Measurements from ENCODE around the gene SMAD3.

DNA sequence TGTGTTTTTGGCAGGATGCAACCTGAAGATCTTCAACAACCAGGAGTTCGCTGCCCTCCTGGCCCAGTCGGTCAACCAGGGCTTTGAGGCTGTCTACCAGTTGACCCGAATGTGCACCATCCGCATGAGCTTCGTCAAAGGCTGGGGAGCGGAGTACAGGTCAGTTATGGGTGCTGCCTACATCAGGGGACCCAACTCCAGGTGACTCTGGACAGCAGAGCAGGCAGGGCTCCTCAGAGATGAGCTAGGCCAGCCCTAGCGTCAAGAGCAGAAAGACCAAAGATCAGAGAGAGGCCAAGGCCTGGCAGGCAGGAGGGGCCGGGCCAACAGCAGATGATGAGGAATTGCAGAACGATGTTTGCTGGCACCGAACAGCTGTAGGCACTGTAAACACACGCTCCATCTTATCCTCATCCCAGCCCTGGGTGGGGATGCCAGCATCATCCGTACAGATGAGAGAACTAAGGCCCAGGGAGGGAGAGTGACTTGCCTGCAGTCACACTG is 122.0 kb downstream of the SMAD3 start:
- TF ChIP-seq, protein P1, sequence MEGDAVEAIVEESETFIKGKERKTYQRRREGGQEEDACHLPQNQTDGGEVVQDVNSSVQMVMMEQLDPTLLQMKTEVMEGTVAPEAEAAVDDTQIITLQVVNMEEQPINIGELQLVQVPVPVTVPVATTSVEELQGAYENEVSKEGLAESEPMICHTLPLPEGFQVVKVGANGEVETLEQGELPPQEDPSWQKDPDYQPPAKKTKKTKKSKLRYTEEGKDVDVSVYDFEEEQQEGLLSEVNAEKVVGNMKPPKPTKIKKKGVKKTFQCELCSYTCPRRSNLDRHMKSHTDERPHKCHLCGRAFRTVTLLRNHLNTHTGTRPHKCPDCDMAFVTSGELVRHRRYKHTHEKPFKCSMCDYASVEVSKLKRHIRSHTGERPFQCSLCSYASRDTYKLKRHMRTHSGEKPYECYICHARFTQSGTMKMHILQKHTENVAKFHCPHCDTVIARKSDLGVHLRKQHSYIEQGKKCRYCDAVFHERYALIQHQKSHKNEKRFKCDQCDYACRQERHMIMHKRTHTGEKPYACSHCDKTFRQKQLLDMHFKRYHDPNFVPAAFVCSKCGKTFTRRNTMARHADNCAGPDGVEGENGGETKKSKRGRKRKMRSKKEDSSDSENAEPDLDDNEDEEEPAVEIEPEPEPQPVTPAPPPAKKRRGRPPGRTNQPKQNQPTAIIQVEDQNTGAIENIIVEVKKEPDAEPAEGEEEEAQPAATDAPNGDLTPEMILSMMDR (IDR thresholded peaks at IDR 0.05; ENCODE audit: poor library complexity, severe bottlenecking): no peak
- TF ChIP-seq, protein P2, sequence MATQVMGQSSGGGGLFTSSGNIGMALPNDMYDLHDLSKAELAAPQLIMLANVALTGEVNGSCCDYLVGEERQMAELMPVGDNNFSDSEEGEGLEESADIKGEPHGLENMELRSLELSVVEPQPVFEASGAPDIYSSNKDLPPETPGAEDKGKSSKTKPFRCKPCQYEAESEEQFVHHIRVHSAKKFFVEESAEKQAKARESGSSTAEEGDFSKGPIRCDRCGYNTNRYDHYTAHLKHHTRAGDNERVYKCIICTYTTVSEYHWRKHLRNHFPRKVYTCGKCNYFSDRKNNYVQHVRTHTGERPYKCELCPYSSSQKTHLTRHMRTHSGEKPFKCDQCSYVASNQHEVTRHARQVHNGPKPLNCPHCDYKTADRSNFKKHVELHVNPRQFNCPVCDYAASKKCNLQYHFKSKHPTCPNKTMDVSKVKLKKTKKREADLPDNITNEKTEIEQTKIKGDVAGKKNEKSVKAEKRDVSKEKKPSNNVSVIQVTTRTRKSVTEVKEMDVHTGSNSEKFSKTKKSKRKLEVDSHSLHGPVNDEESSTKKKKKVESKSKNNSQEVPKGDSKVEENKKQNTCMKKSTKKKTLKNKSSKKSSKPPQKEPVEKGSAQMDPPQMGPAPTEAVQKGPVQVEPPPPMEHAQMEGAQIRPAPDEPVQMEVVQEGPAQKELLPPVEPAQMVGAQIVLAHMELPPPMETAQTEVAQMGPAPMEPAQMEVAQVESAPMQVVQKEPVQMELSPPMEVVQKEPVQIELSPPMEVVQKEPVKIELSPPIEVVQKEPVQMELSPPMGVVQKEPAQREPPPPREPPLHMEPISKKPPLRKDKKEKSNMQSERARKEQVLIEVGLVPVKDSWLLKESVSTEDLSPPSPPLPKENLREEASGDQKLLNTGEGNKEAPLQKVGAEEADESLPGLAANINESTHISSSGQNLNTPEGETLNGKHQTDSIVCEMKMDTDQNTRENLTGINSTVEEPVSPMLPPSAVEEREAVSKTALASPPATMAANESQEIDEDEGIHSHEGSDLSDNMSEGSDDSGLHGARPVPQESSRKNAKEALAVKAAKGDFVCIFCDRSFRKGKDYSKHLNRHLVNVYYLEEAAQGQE (IDR thresholded peaks at IDR 0.05; ENCODE audit: borderline replicate concordance): no peak
- TF ChIP-seq POLR2AphosphoS5 (IDR thresholded peaks at IDR 0.05) (no peak), EZH2 (IDR thresholded peaks at IDR 0.05; ENCODE audit: borderline replicate concordance, insufficient read depth, low read length, poor library complexity, severe bottlenecking) (no peak), SMC3 (conservative IDR thresholded peaks at IDR 0.05; ENCODE audit: poor library complexity) (no peak)

Measured in neural cell (in vitro differentiated cells).